Measurements from ENCODE around the gene MEIS3.

MEIS3 gene

DNA sequence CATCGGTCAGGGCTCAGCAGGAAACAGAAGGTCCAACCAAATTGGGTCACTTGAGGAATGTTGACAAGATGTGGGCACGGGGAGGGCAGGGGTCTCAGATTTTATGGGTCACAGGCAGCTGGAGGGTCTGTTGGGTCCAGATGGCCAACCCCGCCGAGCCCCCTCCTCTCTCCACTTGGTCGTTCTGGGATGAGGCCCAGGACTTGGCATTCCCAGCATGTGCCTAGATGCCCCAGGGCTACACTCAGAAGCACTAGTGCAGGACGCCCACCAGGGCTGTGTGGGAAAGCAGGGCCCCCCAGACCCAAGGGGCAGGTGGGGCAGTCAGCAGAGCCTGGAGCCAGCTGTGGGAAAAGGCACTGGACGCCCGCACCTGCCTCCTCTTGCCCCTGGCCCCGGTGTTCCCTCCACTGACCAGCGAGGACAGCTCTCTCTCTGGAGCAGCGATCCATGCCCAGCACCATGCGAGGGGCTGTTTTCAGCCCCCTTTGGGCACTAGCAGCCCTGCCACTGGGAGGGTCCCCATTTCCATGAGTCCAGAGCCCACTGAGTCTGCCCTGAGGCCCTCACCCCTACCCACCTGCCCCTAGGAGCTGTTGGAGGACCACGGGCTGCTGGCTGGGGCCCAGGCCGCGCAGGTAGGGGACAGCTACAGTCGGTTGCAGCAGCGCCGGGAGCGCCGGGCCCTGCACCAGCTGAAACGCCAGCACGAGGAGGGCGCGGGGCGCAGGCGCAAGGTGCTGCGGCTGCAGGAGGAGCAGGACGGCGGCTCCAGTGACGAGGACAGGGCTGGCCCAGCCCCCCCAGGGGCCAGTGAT lies 44.2 kb downstream of the MEIS3 start:
- TF ChIP-seq, protein P1, sequence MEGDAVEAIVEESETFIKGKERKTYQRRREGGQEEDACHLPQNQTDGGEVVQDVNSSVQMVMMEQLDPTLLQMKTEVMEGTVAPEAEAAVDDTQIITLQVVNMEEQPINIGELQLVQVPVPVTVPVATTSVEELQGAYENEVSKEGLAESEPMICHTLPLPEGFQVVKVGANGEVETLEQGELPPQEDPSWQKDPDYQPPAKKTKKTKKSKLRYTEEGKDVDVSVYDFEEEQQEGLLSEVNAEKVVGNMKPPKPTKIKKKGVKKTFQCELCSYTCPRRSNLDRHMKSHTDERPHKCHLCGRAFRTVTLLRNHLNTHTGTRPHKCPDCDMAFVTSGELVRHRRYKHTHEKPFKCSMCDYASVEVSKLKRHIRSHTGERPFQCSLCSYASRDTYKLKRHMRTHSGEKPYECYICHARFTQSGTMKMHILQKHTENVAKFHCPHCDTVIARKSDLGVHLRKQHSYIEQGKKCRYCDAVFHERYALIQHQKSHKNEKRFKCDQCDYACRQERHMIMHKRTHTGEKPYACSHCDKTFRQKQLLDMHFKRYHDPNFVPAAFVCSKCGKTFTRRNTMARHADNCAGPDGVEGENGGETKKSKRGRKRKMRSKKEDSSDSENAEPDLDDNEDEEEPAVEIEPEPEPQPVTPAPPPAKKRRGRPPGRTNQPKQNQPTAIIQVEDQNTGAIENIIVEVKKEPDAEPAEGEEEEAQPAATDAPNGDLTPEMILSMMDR (conservative IDR thresholded peaks at IDR 0.05; ENCODE audit: low read depth, low read length) = no peak
- Histone ChIP-seq H3K79me2 (ENCODE audit: insufficient read depth, low read depth) (no peaks in the 10 kb centered on the region), H3K4me3 (IDR thresholded peaks at IDR 0.05; ENCODE audit: insufficient read depth, low read depth, low read length) (no peak overlapping the region), H2AFZ (ENCODE audit: low read depth) (no peak overlapping the region), H4K20me1 (ENCODE audit: insufficient read depth) (no peaks in the 10 kb centered on the region), H3K4me2 (no peak overlapping the region), H3K27me3 (ENCODE audit: insufficient read depth, low read depth) (no peaks in the 10 kb centered on the region), H3K36me3 (ENCODE audit: insufficient read depth) (0 out of 2 replicates have a peak, but pooled peaks cover 3% of the 10 kb centered on the region), H3K4me1 (ENCODE audit: low read depth, poor library complexity, severe bottlenecking) (no peaks in the 10 kb centered on the region), H3K27ac (no peak overlapping the region), H3K9ac (no peak overlapping the region)

DNA sequence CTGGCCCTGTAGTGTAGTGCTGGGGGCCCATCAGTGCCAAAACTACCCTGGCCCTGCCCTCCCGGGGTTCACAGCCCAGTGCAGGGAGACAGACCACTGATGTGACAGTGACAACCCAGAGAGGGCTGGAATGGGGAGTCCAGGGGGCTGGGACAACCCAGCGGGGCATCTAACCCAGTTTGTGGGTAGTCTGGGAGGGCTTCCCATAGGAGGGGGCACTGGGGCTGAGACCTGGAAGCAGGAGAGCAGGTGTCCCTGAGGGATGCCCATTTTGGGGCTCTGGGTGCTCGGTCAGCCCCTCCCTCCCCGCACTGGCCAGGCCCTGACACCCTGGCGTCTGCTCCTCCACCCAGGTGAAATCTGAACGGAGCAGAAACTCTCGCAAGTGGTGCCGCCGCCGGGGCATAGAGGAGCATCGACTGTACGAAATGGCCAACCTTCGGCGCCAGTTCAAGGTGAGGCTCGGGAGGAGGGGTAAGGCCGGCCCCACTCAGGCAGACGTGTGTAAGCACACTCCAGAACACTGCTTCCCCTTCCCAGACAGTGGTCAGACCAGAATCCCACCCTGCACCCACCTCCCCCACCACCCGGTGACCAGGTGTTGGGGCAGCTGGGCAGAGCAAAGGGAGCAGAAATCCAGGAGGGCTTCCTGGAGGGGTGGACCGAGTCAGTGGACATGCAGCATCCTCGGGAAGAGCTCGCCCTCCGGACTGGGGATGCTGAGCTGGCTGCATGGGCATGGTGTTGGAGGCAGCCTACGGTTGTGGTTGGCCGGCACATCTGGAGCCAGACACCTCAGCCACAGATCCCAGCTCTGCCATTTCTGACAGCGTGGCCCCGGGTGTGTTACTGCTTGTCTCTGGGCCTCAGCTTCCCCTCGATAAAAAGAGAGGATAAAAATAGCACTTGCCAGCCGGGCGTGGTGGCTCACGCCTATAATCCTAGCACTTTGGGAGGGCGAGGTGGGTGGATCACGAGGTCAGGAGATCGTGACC lies 45.8 kb downstream of the MEIS3 start:
- no peak overlapping the region for H3K4me3 ChIP-seq (IDR thresholded peaks at IDR 0.05; ENCODE audit: insufficient read depth, low read depth, low read length)
- TF ChIP-seq, protein P1 (conservative IDR thresholded peaks at IDR 0.05; ENCODE audit: low read depth, low read length) = no peak
- no peak overlapping the region for H3K4me2 ChIP-seq
- H3K27me3 ChIP-seq (ENCODE audit: insufficient read depth, low read depth) = no peaks in the 10 kb centered on the region
- H3K79me2 ChIP-seq (ENCODE audit: insufficient read depth, low read depth) = no peaks in the 10 kb centered on the region
- H4K20me1 ChIP-seq (ENCODE audit: insufficient read depth) = no peaks in the 10 kb centered on the region
- H3K9ac ChIP-seq = no peak overlapping the region
- H2AFZ ChIP-seq (ENCODE audit: low read depth) = no peak overlapping the region
- no peaks in the 10 kb centered on the region for H3K4me1 ChIP-seq (ENCODE audit: low read depth, poor library complexity, severe bottlenecking)
- no peak overlapping the region for H3K27ac ChIP-seq
- 0 out of 2 replicates have a peak, but pooled peaks cover 3% of the 10 kb centered on the region for H3K36me3 ChIP-seq (ENCODE audit: insufficient read depth)

DNA sequence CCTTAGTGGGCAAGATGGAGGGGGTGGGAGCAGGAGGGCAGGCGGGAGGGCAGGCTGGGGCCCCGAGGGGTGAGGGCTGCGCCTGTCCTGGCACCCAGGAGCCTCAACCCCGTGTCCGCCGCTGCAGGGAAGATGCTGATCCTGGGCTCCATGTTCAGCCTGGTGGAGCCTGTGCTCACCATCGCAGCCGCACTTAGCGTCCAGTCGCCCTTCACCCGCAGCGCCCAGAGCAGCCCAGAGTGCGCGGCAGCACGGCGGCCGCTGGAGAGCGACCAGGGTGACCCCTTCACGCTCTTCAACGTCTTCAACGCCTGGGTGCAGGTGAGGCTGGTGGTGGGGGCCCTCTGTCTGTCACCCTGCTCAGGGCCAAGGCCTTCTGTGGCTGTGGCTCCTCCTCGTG lies 46.7 kb downstream of the MEIS3 start:
- H3K27me3 ChIP-seq (ENCODE audit: insufficient read depth, low read depth) = no peaks in the 10 kb centered on the region
- no peaks in the 10 kb centered on the region for H3K4me1 ChIP-seq (ENCODE audit: low read depth, poor library complexity, severe bottlenecking)
- TF ChIP-seq, protein P1 (conservative IDR thresholded peaks at IDR 0.05; ENCODE audit: low read depth, low read length) = no peak
- H3K36me3 ChIP-seq (ENCODE audit: insufficient read depth) = 0 out of 2 replicates have a peak, but pooled peaks cover 3% of the 10 kb centered on the region
- H4K20me1 ChIP-seq (ENCODE audit: insufficient read depth) = no peaks in the 10 kb centered on the region
- no peak overlapping the region for H3K4me2 ChIP-seq
- H3K9ac ChIP-seq = no peak overlapping the region
- H3K79me2 ChIP-seq (ENCODE audit: insufficient read depth, low read depth) = no peaks in the 10 kb centered on the region
- no peak overlapping the region for H2AFZ ChIP-seq (ENCODE audit: low read depth)
- H3K4me3 ChIP-seq (IDR thresholded peaks at IDR 0.05; ENCODE audit: insufficient read depth, low read depth, low read length) = no peak overlapping the region
- no peak overlapping the region for H3K27ac ChIP-seq

DNA sequence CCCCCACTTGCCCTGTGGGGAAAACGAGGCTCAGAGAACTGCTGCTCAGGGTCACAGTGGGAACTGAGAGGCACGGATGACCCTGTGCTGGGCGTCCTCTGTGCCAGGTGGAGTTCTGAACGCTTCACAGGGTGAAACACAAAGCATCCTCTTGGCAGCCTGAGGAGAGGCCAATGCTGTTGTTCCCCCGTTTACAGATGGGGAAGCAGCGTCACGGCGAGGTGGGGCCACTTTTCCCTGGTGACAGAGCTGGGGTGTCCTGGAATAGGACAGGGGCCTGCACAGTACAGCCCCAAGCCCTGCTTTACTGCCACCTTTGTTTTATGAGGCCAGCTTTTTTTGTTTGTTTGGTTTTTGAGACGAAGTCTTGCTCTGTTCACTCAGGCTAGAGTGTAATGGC lies 48.1 kb downstream of the MEIS3 start:
- no peak overlapping the region for H3K4me3 ChIP-seq (IDR thresholded peaks at IDR 0.05; ENCODE audit: insufficient read depth, low read depth, low read length)
- no peaks in the 10 kb centered on the region for H3K27me3 ChIP-seq (ENCODE audit: insufficient read depth, low read depth)
- TF ChIP-seq, protein P1 (conservative IDR thresholded peaks at IDR 0.05; ENCODE audit: low read depth, low read length) = no peak
- H3K4me2 ChIP-seq = no peak overlapping the region
- no peak overlapping the region for H3K27ac ChIP-seq
- no peaks in the 10 kb centered on the region for H3K4me1 ChIP-seq (ENCODE audit: low read depth, poor library complexity, severe bottlenecking)
- H3K9ac ChIP-seq = no peak overlapping the region
- H3K79me2 ChIP-seq (ENCODE audit: insufficient read depth, low read depth) = no peaks in the 10 kb centered on the region
- 0 out of 2 replicates have a peak, but pooled peaks cover 3% of the 10 kb centered on the region for H3K36me3 ChIP-seq (ENCODE audit: insufficient read depth)
- no peaks in the 10 kb centered on the region for H4K20me1 ChIP-seq (ENCODE audit: insufficient read depth)
- no peak overlapping the region for H2AFZ ChIP-seq (ENCODE audit: low read depth)
